ENCODE measurements around the gene FTCDNL1.

The FTCDNL1 gene

DNA sequence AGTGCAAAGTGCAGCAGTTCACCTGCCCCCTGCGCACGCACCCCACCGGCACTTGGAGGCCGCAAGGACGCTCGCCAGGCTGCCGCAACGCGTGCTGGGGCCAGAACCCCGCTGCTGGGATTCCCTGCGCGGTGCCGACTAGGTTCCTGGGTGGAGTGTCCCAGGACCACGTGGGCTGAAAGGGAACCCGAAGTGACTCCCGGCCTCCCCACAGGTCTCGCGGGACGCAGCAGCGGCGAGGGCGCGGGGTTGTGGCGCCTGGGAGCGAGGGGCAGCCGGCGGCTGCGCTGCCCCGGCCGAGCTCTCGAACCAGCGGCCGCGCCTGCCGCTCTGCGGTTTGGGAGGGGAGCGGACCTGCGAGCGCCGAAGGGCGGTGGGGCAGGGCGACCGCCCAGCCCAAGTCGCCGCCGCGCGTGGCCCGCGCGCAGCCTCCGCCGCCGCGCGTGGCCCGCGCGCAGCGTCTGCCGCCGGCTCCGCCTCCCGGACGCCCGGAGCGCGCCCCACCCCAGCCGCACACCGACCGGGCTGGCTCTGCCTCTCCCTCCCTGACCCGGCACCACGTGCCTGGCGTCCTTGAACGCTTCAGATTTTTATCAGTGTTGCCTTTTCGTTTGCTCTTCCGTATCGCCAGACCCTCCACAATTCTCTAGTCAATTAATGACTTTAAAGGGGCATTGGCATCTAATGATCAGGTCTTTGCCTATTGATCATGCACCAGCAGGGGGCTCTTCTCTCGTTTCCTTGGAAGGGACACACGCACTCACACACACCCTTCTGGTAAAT lies at the start of gene FTCDNL1:
Gene FTCDNL1 (minus strand): TSS at position 475 of the 783 bp plus-strand sequence. CDS start 2,230 bp downstream, outside the sequence.
- DNase-seq (ENCODE audit: low read depth): peak; percentile 50

DNA sequence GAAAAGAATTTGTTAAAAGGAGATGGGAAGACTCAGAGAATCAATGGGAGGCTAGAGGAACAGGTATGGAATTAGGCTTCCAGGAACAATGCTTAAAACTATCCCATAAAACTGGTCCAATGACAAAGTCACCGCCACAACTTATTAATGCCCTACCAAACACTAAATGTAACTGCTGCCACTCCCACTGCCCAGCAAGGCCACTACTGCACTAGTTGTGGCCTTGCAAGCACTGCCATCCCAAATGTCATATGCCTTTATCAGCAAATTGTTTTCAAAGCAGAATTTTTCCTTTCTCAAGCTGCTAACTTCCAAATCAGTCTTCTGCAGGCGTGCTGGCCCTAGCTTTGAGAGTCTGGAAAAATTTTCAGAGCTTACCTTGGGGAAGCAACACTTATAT lies 45.6 kb upstream of the FTCDNL1 start:
- DNase-seq (ENCODE audit: low read depth): no peak

DNA sequence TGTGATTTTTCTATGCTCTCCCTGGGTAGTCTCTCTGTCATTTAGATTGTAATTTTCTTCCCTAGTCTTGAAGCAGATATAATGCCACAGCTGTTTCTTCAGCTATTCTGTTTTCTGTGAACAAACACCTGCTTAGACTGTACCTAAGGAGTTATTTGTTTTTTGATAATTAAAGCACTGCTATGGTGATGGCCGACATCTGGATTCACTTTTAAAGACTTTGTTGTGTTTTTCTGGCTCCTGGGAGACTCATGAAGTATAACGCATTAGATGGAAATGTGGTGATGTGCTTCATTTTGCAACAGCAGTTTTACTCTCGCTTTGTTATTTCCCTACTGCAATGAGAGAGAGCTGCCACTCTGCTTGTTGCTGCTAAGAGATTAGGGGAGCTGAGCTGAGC lies 44.4 kb upstream of the FTCDNL1 start:
- DNase-seq (ENCODE audit: low read depth): no peak

DNA sequence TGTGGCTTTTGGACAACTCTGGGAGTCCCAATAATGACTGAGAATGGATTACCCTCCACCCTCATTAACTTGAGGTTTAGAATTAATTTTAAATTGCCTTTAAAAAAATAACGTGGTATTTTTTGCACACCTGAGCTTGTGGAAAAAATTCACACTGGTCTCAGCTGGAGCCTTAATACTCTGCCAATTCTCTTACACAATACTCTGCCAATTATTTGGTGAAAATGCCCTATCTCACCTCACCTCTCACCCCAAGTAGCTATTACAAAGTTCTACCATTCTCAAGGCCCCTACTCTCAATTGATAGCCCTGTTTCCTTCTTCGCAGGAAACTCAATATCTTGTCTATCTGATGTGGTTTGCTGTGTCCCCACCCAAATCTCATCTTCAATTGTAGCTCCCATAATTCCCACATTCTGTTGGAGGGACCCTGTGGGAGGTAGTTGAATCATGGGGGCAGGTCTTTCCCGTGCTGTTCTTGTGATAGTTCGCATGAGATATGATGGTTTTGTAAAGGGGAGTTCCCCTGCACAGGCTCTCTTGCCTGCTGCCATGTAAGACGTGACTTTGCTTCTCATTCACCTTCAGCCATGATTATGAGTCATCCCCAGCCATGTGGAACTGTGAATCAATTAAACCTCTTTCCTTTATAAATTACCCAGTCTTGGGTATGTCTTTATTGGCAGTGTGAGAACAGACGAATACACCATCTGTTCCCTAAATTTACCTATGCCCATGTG lies 32.7 kb upstream of the FTCDNL1 start:
- no peak for DNase-seq (ENCODE audit: low read depth)

DNA sequence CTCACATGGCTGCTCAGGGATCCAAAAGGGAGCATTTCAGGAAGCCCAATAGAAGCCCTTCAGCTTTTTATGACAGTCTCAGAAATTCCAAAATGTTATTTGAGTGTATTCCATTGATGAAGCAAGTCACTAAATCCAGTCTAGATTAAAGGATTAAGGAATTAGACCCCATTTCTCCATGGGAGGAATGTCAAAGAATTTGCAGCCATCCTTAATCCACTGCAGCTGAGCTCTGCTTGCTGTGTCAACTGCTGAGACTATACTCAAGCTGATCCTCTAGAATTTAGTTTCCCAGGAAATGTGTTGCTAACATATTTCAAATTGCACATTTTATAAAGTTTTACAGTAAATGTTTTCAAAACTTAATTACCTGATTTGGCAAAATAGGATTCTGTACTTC lies 31.7 kb upstream of the FTCDNL1 start:
- DNase-seq (ENCODE audit: low read depth): no peak

DNA sequence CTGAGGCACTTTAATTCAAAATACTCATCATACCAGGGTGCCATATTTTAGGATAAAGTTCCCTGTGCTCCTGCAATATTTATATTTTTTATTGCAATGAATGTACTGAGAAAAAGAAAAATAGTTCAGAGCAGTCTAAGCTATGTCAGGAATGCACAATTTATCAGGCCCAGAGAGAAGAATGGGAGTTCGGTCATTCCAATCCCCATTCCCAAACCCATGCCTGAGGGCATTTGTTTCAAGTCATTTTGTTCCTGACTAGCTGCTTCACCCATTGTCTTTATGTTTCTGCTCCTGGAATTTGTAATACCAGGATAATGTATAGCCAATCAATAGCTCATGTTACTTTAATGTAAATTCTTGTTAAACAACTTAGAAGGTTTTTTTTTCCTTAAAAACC lies 24.4 kb upstream of the FTCDNL1 start:
- no peak for DNase-seq (ENCODE audit: low read depth)

DNA sequence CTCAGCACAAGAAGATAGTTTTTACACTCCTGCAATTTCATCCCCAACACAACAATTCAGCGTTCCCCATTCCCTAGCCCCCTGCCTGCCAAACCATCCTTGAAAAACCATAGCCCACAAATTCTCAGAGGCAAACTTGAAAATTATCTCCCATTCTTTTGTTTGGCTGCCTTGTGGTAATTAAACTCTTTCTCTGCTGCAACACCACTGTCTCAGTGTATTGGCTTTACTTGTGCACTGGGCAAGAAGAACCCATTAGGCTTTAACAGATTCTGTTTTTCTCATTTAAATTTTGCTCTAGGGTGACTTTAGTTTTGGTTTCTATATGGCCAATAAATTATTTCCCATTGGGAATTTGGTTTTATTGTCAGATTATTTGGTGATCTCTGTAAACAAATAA lies 23.2 kb upstream of the FTCDNL1 start:
- no peak for DNase-seq (ENCODE audit: low read depth)

DNA sequence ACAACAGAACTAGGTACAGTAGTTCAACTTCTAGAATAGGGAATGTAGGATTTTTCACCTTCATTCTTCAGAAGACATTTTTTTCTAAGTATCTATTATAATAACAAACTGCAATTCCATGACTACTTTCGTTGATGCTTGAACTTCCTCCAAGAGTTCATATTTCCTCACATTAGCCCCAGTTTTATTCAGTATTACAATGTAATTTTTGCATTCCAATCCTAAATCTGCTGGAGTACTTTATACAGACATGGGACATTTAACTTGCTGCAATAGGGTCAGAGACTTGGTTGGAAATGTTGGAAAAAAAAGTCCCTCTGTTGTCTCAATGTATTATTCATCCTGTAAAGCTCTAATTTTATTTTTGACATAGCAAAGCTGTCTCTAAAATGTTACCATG lies 19.6 kb upstream of the FTCDNL1 start:
- DNase-seq (ENCODE audit: low read depth): no peak

DNA sequence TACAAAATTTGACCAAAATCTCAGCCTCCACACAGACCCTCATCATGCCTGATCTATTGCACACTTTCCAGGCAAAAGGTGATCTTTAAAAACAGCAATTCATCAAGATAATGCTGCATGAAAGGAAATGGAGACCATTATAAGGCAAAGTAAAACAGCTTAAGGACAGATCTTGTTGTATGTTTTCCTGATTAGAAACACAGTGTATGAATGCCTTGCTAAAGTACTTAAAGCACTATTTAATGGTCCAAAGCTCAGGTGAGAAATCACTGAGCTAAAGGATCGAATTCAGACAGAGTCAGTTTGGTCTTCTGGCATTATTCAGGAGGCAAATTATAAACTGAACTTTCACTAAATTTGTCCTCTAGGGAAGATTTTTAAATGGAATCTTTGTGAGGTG lies 18.7 kb upstream of the FTCDNL1 start:
- no peak for DNase-seq (ENCODE audit: low read depth)

DNA sequence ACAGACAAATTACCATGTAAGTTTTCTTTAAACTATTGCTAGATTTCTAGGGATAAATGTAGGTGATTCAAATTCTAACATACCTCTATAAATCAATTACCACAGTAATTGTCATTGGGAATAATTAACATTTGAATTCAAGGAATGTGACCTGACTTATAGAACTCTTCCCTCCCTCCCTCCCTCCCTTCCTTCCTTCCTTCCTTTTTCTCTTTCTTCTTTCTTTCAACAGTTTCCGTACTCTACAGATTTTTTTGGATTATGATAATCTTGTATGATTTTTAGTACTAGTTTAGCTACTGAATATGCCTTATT lies 18.2 kb upstream of the FTCDNL1 start:
- no peak for DNase-seq (ENCODE audit: low read depth)

DNA sequence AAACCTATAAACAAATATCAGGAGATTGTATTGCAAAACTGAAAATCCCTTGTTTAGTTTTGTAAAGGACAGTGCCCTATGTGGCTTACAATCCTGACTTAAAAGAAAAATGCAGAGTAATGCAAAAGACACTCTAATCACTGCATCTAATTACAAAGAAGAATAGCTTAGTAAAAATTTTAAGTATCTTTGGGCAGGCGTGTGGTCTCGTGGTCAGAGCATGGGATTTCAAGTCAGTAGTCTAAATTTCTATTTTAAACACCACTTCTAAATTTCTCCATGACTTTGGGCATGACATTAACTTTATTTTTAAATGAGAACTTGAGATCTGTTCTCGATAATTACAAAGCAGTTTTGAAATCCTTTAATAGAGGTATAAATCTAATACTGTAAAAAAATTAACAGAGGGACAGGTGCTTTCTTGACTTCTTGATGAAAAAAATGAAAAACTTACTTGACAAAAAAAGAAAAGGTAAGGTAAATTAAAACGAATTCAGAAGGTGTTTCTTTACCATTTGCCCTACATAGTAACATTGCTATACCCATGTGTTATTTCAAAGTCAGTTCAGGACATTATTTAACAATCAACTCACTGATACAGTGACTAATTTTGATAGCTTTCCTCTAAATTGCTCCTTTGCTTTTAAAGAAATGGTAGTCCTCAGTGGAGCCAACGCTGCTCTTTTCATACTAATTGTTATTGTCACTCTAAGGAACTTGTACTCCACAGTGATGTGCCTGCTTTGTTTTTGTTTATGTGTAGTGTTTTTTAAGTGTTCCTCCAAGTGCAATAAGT lies 17.6 kb upstream of the FTCDNL1 start:
- no peak for DNase-seq (ENCODE audit: low read depth)

DNA sequence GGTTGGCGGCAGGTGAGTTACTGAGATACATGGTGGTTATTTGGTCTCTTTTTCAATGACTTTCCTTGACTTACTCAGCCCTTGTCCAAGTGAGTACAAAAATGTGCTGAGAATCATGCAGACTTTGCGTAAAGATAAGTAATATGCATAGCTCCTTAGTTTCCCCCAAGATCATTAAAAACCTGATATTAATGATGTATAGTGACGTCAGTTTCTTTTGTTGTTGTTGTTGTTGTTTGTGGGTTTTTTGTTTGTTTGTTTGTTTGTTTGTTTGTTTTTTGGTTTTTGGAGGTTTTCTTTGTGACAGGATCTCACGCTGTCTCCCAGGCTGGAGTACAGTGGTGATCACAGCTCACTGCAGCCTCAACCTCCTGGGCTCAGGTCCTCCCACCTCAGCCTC lies 14.9 kb upstream of the FTCDNL1 start:
- no peak for DNase-seq (ENCODE audit: low read depth)

DNA sequence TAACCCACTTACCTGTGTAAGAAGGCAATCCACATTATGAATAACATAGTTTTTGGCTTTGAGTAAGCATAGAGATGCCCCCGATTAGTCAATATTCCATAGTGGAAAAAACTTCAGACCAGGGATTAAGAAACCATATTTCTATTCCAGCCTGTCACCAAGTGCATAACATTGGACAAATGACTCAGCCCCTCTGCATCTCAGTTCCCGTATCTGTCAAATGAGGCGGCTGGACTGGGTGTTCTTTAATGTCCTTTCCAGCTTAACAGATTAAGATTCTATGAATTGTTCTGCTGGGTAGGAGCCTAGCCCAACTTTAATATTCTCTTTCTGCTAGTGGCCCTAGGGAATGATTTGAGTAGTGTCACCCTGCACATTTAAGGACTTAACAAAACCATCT lies 11.8 kb upstream of the FTCDNL1 start:
- DNase-seq (ENCODE audit: low read depth): peak; percentile 22

DNA sequence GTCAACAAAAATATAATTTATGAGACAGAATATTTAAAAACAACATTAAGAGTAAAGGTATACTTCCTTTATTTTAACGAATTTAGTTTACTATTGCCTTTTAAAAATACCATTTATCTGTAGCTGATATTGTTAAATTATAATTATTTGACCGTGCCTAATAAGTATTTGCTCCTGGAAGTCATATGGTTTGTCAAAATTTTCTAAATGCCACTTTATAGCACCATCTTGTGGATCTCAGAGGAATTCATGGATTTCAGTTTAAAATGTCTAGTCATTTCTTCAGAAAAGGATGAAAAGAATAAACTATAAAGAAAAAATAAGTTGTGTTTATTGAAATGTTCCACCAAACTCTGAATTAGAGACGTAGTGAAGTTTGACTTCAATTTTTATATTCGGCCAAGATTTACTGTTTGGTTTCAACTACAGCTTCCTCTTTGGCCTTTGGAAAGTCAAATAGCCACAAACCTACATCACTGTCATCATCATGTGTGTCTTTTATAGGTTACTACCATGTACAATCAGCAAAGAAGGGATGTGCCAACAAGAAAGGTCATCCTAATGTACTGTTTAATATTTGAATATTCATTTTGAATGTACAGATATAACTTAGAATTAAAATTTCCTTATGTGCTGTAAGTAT lies 10.3 kb upstream of the FTCDNL1 start:
- no peak for DNase-seq (ENCODE audit: low read depth)

DNA sequence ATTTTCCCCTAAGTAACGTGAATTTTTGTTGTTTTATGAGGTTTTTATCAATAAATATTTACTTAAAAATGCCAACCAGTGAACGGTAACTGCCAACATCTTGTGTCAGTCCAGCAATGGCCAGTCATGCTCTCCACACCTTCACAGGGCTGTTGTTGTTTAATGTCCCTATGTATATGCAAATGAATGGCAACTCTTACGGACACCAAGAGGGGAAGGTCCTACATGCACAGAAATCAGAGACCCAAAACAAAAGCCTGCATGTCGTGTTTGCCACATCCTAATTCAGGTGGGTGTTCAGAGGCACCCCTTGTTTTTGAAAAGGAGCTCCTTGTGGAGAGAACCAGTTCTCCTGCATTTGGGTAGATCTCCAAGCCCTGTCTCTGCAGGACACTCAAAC lies 4.8 kb upstream of the FTCDNL1 start:
- no peak for DNase-seq (ENCODE audit: low read depth)

DNA sequence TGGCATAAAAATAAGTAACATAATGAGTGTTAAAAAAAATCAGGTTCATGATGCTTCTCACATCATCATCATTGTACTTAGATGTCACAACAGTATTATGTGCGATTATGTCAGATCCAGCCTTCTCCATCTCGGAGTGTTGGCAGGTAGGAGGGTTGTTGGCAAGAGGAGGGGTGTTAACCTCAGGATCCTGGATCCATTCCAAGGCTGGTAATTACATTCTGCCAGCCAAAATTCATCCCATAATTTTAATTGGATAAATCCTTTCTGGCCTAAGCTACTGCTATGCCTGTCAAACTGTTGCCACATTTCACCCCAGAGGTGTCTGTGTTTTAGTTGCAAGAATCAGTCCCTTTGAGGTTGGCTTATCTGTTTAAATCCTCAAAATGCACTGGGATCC lies 891 bp upstream of the FTCDNL1 start:
- no peak for DNase-seq (ENCODE audit: low read depth)

DNA sequence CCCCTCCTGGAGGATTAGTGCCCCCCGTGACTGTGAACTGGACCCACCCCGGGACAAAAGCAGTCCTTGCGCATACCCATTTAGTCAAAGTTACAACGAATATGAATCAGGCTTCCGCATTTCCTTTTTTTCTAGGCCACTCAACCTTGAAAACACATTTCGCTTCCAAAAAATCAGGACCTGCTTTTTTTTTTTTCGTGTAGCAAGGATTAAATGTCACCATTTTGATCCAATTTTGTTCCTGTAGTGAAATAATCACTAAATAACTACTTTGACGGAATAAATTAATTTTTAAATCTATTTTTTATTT lies 464 bp upstream of the FTCDNL1 start:
- no peak for DNase-seq (ENCODE audit: low read depth)

DNA sequence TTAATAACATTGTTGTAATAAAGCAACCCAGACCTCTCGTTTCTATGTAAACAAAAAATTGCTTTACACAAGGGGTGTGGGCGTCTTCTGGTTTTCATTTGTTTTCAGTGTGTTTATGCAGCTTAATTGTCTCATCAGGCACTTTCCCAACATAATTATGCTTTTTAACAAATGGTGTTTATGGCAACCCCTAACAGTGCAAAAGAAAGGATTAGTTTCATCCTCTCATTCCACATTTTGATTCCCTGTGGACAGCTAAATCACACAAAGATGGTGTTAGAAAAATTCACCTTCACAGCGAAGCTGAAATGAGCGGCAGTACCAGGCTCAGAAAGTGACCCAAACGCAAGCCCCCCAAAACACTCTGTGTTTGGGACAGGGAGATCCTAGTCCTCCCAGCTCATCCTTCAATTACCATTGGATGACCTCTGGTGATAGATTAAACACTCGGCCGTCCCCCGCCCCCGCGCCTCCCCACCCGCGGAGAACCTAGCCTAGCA lies 724 bp downstream of the FTCDNL1 start:
- no peak for DNase-seq (ENCODE audit: low read depth)

DNA sequence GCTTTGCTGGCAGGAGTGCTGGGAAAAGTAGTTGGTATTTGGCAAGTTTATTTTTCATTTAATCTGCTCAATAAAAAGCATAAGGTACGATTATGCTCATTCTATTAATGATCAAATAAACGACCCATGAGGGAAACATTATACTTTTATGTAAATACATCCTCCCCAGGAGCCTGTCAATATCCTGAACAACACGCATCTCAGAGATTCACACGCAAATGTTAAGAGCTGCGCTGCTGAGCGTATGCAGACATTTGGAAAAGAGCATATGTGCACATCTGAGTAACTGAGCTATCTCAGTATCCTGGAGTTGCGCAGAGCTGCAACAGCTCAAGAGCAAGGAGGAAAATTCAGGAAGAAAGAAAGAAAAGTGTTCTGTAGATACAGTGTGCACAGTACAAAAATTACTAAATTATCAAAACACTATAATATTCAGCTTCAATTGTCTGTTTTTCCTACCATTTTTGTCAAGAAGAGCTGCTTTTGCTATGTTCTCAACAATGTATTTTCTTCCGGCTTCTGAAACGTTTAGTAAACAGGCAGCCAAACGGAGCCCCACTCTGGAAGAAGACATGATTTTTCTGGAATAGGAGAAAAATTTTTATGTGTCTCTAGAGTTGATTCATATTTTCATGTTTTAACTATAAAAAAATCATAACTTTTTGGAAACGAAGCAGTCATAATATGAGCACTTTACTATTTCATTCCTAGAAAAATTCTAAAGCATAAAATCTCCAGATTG lies 2.4 kb downstream of the FTCDNL1 start:
- no peak for DNase-seq (ENCODE audit: low read depth)

DNA sequence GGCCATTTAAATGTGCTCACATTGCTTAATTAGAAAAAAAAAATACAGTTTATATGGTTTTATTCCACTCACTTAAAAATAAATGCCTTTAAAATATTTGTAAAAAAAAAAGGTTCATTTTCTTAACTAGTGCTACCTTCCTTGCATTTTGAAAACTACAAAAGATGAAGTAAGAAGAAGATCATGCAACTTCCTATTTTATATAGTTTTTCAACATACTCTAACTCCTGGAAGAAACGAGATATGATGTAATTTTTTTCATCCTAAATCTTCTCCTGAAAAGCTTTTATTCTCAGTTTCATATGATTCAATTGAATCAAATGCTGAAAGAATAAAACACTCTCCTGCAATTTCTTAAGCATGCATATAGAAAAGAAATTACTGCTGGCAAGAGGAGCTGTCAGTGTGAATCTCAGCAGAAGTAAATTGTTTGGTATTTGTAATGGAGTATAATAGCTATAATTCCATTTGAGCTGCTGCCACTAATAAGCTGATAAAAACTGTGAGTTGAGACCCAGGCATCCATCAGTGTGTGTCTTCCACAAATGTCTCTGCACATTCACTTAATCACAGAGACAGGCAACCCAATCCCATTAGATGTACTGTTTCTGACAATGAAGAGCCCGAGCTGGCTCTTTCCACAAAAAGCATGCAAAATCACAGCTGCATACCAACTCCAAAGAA lies 3.7 kb downstream of the FTCDNL1 start:
- no peak for DNase-seq (ENCODE audit: low read depth)

Measured in HS-27A (cell line).